Activated CD4-positive, alpha-beta T cell treated with anti-CD3 and anti-CD28 coated beads for 36 hours (primary cell): ENCODE data around the gene PDE4B. TPM values are rescaled to one million over a fixed set of nuclear protein-coding genes. Genes with fewer than 3 reads are reported as not detected.
"Not testable (repeated sequence)": the region's sequence is repeated elsewhere in the genome, so short reads cannot be mapped to it uniquely, and the experiment has no call there.

Experiments
- ATAC-seq: fragments of 200-7000 bp; cut with Tn5 transposase; one replicate; pipeline ENCODE4 v1.10.0; 2021; ENCODE audit warnings: mild to moderate bottlenecking, moderate library complexity
- CTCF ChIA-PET: fragments of 350-600 bp; sonication (Branson Sonifier 250); formaldehyde crosslinking; loops from one replicate; lab custom pipeline; 2021; ENCODE audit warnings: antibody characterized with exemption; lab: Charles Lee
- POLR2A ChIA-PET: fragments of 350-600 bp; sonication (Branson Sonifier 250); formaldehyde crosslinking; loops from one replicate; lab custom pipeline; 2021; ENCODE audit warnings: antibody characterized with exemption, inconsistent platforms; lab: Charles Lee
- DNase-seq: peaks from one replicate; pipeline ENCODE4 v3.0.0-alpha.2; 2020
- H3K27ac Mint-ChIP-seq: one replicate; pipeline ENCODE4 v1.8.0; 2021; ENCODE audit warnings: mixed read lengths
- H3K27me3 Mint-ChIP-seq: one replicate; pipeline ENCODE4 v1.8.0; 2021; ENCODE audit warnings: mixed read lengths
- H3K36me3 Mint-ChIP-seq: one replicate; pipeline ENCODE4 v1.8.0; 2021; ENCODE audit warnings: low read depth, mixed read lengths
- H3K4me1 Mint-ChIP-seq: one replicate; pipeline ENCODE4 v1.8.0; 2021; ENCODE audit warnings: mixed read lengths
- H3K4me3 Mint-ChIP-seq: one replicate; pipeline ENCODE4 v1.8.0; 2021; ENCODE audit warnings: mild to moderate bottlenecking, moderate library complexity, mixed read lengths
- H3K9me3 Mint-ChIP-seq: one replicate; pipeline ENCODE4 v1.8.0; 2021; ENCODE audit warnings: low read depth, mixed read lengths
- intact Hi-C, 2 experiments: fragments of 100-400 bp; cut with DNase I in 1 of 2; cut with micrococcal nuclease in 1 of 2; formaldehyde crosslinking; loops; one replicate each; pipeline versions ENCODE4 v1.14.2 to v1.15.1; 2022 to 2024; cut with DNase I, micrococcal nuclease
- total RNA-seq, 2 experiments: library from RNA; stranded (reverse); gene quantifications; one replicate each; pipeline ENCODE4 v1.2.3, GENCODE V29; 2021

The PDE4B gene
- total RNA-seq, 2 experiments from 2014 or later, result 24.2 to 24.7 TPM

DNA sequence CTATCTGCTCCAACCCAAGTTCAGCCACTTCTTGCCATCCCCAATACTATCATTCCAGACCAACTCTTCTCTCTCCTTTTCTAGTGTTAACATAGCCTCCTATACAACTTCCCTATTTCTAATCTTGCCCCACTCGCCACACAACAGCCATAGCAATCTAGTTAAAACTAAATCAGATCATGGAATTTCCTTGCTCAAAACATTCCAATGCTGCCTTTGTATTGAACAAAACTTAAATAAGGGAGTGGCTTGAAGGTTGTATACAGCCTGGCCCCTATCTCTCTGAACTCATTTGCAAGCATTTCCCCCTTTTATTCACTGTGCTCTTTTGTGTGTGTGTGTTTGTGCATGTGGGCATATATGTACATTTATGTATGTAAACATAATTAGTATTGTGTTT lies 623.2 kb downstream of the PDE4B start:
- no peaks in the 10 kb centered on the region for H3K27me3 Mint-ChIP-seq
- H3K9me3 Mint-ChIP-seq, result peaks cover 28% of the 10 kb centered on the region
- H3K27ac Mint-ChIP-seq, result no peak overlapping the region
- DNase-seq (no peak), ATAC-seq (no peak)
- CTCF ChIA-PET, result no interaction called here
- H3K4me3 Mint-ChIP-seq, result no peak overlapping the region
- POLR2A ChIA-PET, result no interaction called here
- H3K36me3 Mint-ChIP-seq, result peaks cover 8% of the 10 kb centered on the region
- intact Hi-C loops, result no loop called here
- H3K4me1 Mint-ChIP-seq, result peaks cover 11% of the 10 kb centered on the region

DNA sequence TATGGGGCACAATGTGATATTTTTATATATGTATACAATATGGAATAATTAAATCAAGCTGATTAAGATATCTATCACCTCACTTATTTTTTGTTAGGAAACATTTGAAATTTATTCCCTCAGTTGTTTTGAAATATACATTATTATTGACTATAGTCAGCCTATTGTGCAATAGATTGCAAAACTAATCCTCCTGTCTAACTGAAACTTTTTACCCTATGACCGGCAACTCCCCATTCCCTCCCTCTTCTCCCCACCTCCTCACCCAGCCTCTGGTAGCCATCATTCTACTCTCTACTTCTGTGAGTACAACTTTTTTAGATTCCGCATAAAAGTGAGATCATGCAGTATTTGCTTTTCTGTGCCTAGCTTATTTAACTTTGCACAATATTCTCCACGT lies 623.6 kb downstream of the PDE4B start:
- intact Hi-C loops, result no loop called here
- Mint-ChIP-seq H3K4me1 (peaks cover 7% of the 10 kb centered on the region), H3K9me3 (peaks cover 28% of the 10 kb centered on the region), H3K36me3 (peaks cover 8% of the 10 kb centered on the region), H3K27ac (no peak overlapping the region), H3K4me3 (no peak overlapping the region), H3K27me3 (no peaks in the 10 kb centered on the region)
- POLR2A ChIA-PET, result no interaction called here
- DNase-seq (no peak), ATAC-seq (no peak)
- CTCF ChIA-PET, result no interaction called here

GRCh38 chr1:66418021-66418420 lies 625.3 kb downstream of the PDE4B start:
- peaks cover 5% of the 10 kb centered on the region for H3K4me1 Mint-ChIP-seq
- H3K27ac Mint-ChIP-seq, result no peak overlapping the region
- ChIA-PET CTCF (no interaction called here), POLR2A (no interaction called here)
- H3K36me3 Mint-ChIP-seq, result peaks cover 8% of the 10 kb centered on the region
- DNase-seq (no peak), ATAC-seq (no peak)
- H3K27me3 Mint-ChIP-seq, result no peaks in the 10 kb centered on the region
- intact Hi-C loops, result no loop called here
- H3K4me3 Mint-ChIP-seq, result no peak overlapping the region
- H3K9me3 Mint-ChIP-seq, result peaks cover 28% of the 10 kb centered on the region

- H3K9me3 Mint-ChIP-seq, result peaks cover 28% of the 10 kb centered on the region
- DNase-seq, H3K36me3 Mint-ChIP-seq, H3K27me3 Mint-ChIP-seq, intact Hi-C loops, H3K4me1 Mint-ChIP-seq, POLR2A ChIA-PET, ATAC-seq, CTCF ChIA-PET, H3K27ac Mint-ChIP-seq, H3K4me3 Mint-ChIP-seq: not testable (repeated sequence)
Measured at GRCh38 chr1:66420171-66420570, 627.5 kb downstream of the PDE4B start.

GRCh38 chr1:66420906-66421305 lies 628.2 kb downstream of the PDE4B start:
- DNase-seq, H3K27me3 Mint-ChIP-seq, CTCF ChIA-PET, H3K27ac Mint-ChIP-seq, POLR2A ChIA-PET, H3K36me3 Mint-ChIP-seq, H3K4me3 Mint-ChIP-seq, ATAC-seq, H3K4me1 Mint-ChIP-seq, intact Hi-C loops: not testable (repeated sequence)
- H3K9me3 Mint-ChIP-seq, result peaks cover 25% of the 10 kb centered on the region

DNA sequence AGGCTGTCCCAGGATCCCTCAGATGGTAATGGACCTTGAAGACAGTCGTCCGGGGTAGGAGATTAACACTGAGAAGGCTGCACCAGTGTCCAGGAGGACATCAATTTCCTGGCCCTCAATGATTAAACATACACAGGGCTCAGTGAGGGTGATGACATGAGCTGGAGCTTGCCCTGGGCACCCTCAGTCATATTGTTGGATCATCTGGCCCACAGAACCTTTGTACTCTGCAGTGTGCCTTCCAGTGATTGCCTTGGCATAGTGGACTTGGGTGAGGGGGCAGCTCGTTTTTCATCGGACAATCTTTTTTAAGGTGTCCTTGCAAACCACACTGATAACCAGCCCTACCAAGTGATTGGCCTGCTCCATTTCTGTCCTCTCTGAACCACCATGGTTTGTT lies 630.1 kb downstream of the PDE4B start:
- no peak for ATAC-seq
- CTCF ChIA-PET, result interaction anchor here (1.2 kb wide), 1 partner anchor 13 kb away, joined by 3 read pairs; no protein-coding TSS in a partner anchor
- H3K27ac Mint-ChIP-seq, result no peak overlapping the region

More for the DNA sequence above, 630.1 kb downstream of the PDE4B start:
- Mint-ChIP-seq H3K4me1 (peaks cover 7% of the 10 kb centered on the region), H3K27me3 (no peaks in the 10 kb centered on the region), H3K9me3 (peaks cover 20% of the 10 kb centered on the region), H3K36me3 (peaks cover 3% of the 10 kb centered on the region), H3K4me3 (no peak overlapping the region)
- POLR2A ChIA-PET, result no interaction called here
- intact Hi-C loops, result no loop called here
- DNase-seq, result no peak
